IPS-20b (cell line): ENCODE data around the gene FCN2.

Experiments used
- H3K27ac ChIP-seq: one replicate; pipeline ENCODE4 v1.5.1; 2013; ENCODE audit warnings: low read length
- H3K27me3 ChIP-seq: 2 replicates; pipeline ENCODE4 v1.6.1; 2013; ENCODE audit warnings: mild to moderate bottlenecking, low read length, inconsistent platforms; ENCODE audit not compliant: insufficient read depth
- H3K36me3 ChIP-seq: 2 replicates; pipeline ENCODE4 v1.6.1; 2013; ENCODE audit warnings: low read depth, mild to moderate bottlenecking, inconsistent platforms, low read length, moderate library complexity; ENCODE audit not compliant: insufficient read depth
- H3K4me1 ChIP-seq: 2 replicates; pipeline ENCODE4 v1.6.1; 2013; ENCODE audit warnings: mild to moderate bottlenecking, control low read depth, inconsistent platforms, low read length, moderate library complexity; ENCODE audit not compliant: insufficient read depth
- H3K4me3 ChIP-seq: 2 replicates; pipeline ENCODE4 v1.5.1; 2013; ENCODE audit warnings: mild to moderate bottlenecking, low read length, inconsistent platforms
- H3K9ac ChIP-seq: 2 replicates; pipeline ENCODE4 v1.6.1; 2013; ENCODE audit warnings: low read depth, mild to moderate bottlenecking, inconsistent platforms, low read length, moderate library complexity
- H3K9me3 ChIP-seq: 2 replicates; pipeline ENCODE4 v1.6.1; 2013; ENCODE audit warnings: mild to moderate bottlenecking, low read depth, low read length, inconsistent platforms; ENCODE audit not compliant: insufficient read depth

FCN2 gene

GRCh38 chr9:134885679-134886412, 5.2 kb downstream of the FCN2 start:
- H3K9ac ChIP-seq: no peak overlapping the region
- H3K27me3 ChIP-seq: no peaks in the 10 kb centered on the region
- no peaks in the 10 kb centered on the region for H3K36me3 ChIP-seq
- H3K4me3 ChIP-seq: no peak overlapping the region
- no peaks in the 10 kb centered on the region for H3K4me1 ChIP-seq
- H3K27ac ChIP-seq: no peak overlapping the region
- no peaks in the 10 kb centered on the region for H3K9me3 ChIP-seq

GRCh38 chr9:134886413-134886913, 5.9 kb downstream of the FCN2 start:
- Histone ChIP-seq H3K4me3 (no peak overlapping the region), H3K9ac (no peak overlapping the region), H3K4me1 (no peaks in the 10 kb centered on the region), H3K27ac (no peak overlapping the region), H3K9me3 (no peaks in the 10 kb centered on the region), H3K36me3 (no peaks in the 10 kb centered on the region), H3K27me3 (no peaks in the 10 kb centered on the region)

GRCh38 chr9:134887219-134887618, 6.6 kb downstream of the FCN2 start:
- Histone ChIP-seq H3K36me3 (no peaks in the 10 kb centered on the region), H3K4me3 (no peak overlapping the region), H3K27ac (no peak overlapping the region), H3K27me3 (no peaks in the 10 kb centered on the region), H3K4me1 (no peaks in the 10 kb centered on the region), H3K9me3 (no peaks in the 10 kb centered on the region), H3K9ac (no peak overlapping the region)

GRCh38 chr9:134887686-134888602, 7.3 kb downstream of the FCN2 start:
- no peaks in the 10 kb centered on the region for H3K36me3 ChIP-seq
- no peak overlapping the region for H3K4me3 ChIP-seq
- H3K27me3 ChIP-seq: no peaks in the 10 kb centered on the region
- no peak overlapping the region for H3K27ac ChIP-seq
- H3K9me3 ChIP-seq: no peaks in the 10 kb centered on the region
- no peaks in the 10 kb centered on the region for H3K4me1 ChIP-seq
- no peak overlapping the region for H3K9ac ChIP-seq

- Histone ChIP-seq H3K36me3 (no peaks in the 10 kb centered on the region), H3K9me3 (no peaks in the 10 kb centered on the region), H3K4me1 (no peaks in the 10 kb centered on the region), H3K27me3 (no peaks in the 10 kb centered on the region), H3K27ac (no peak overlapping the region), H3K9ac (no peak overlapping the region), H3K4me3 (no peak overlapping the region)
These were observed 8.1 kb downstream of the FCN2 start for GRCh38 chr9:134888603-134889190.

- Histone ChIP-seq H3K9ac (no peak overlapping the region), H3K27me3 (no peaks in the 10 kb centered on the region), H3K4me3 (no peak overlapping the region), H3K36me3 (no peaks in the 10 kb centered on the region), H3K4me1 (no peaks in the 10 kb centered on the region), H3K9me3 (peaks cover 7% of the 10 kb centered on the region; the same call in 1 of the 2 replicates), H3K27ac (no peak overlapping the region)
These were observed 9.0 kb downstream of the FCN2 start for GRCh38 chr9:134889386-134890154.

GRCh38 chr9:134890155-134890495, 9.5 kb downstream of the FCN2 start:
- Histone ChIP-seq H3K27ac (no peak overlapping the region), H3K9me3 (peaks cover 10% of the 10 kb centered on the region; the same call in 1 of the 2 replicates), H3K9ac (no peak overlapping the region), H3K27me3 (no peaks in the 10 kb centered on the region), H3K4me1 (no peaks in the 10 kb centered on the region), H3K36me3 (no peaks in the 10 kb centered on the region), H3K4me3 (no peak overlapping the region)

- Histone ChIP-seq H3K36me3 (no peaks in the 10 kb centered on the region), H3K27me3 (no peaks in the 10 kb centered on the region), H3K4me1 (no peaks in the 10 kb centered on the region), H3K27ac (no peak overlapping the region), H3K9ac (no peak overlapping the region), H3K4me3 (no peak overlapping the region), H3K9me3 (peaks cover 14% of the 10 kb centered on the region)
These were observed 10.4 kb downstream of the FCN2 start for GRCh38 chr9:134891053-134891452.

- no peak overlapping the region for H3K9ac ChIP-seq
- H3K4me1 ChIP-seq: no peaks in the 10 kb centered on the region
- H3K9me3 ChIP-seq: peaks cover 14% of the 10 kb centered on the region
- no peak overlapping the region for H3K4me3 ChIP-seq
- no peaks in the 10 kb centered on the region for H3K27me3 ChIP-seq
- H3K36me3 ChIP-seq: no peaks in the 10 kb centered on the region
- H3K27ac ChIP-seq: no peak overlapping the region
These were observed 11.1 kb downstream of the FCN2 start for GRCh38 chr9:134891713-134892112.

- no peak overlapping the region for H3K4me3 ChIP-seq
- H3K27me3 ChIP-seq: no peaks in the 10 kb centered on the region
- H3K9me3 ChIP-seq: peaks cover 14% of the 10 kb centered on the region
- no peaks in the 10 kb centered on the region for H3K36me3 ChIP-seq
- no peak overlapping the region for H3K27ac ChIP-seq
- H3K4me1 ChIP-seq: no peaks in the 10 kb centered on the region
- H3K9ac ChIP-seq: no peak overlapping the region
These were observed 11.6 kb downstream of the FCN2 start for GRCh38 chr9:134892221-134892620.

GRCh38 chr9:134892820-134893420, 12.3 kb downstream of the FCN2 start:
- peaks cover 14% of the 10 kb centered on the region for H3K9me3 ChIP-seq
- no peak overlapping the region for H3K27ac ChIP-seq
- H3K27me3 ChIP-seq: no peaks in the 10 kb centered on the region
- no peak overlapping the region for H3K9ac ChIP-seq
- H3K4me3 ChIP-seq: no peak overlapping the region
- no peaks in the 10 kb centered on the region for H3K36me3 ChIP-seq
- no peaks in the 10 kb centered on the region for H3K4me1 ChIP-seq
